SK-N-MC (cell line): ENCODE data around the gene HRCT1.

Experiments
- EZH2 ChIP-seq: fragments of 200-600 bp; sonication (generic); IDR thresholded peaks from one replicate; pipeline ENCODE4 v1.6.1; 2017; ENCODE audit warnings: antibody characterized with exemption
- POLR2AphosphoS5 ChIP-seq: IDR thresholded peaks from 2 replicates; pipeline ENCODE4 v1.6.1; 2012; ENCODE audit warnings: mild to moderate bottlenecking, low read depth, low read length, borderline replicate concordance

- TF ChIP-seq EZH2 (no peak), POLR2AphosphoS5 (no peak)
Measured at GRCh38 chr9:35915681-35916294, 9.8 kb downstream of the HRCT1 start.
